ENCODE results near the gene KATNBL1.
"Not testable (repeated sequence)": the region's sequence is repeated elsewhere in the genome, so short reads cannot be mapped to it uniquely, and the experiment has no call there.

KATNBL1 gene

GRCh38 chr15:34203305-34203704 lies 6.6 kb downstream of the KATNBL1 start:
- TF ChIP-seq ZFX (IDR thresholded peaks at IDR 0.05; ENCODE audit: borderline replicate concordance) (no peak), CTCF (IDR thresholded peaks at IDR 0.05) (no peak)
- H3K27ac ChIP-seq, result no peak overlapping the region

- H3K27ac ChIP-seq, result not testable (repeated sequence)
- TF ChIP-seq CTCF (IDR thresholded peaks at IDR 0.05), result peak; percentile 35
These were observed 16.6 kb downstream of the KATNBL1 start for GRCh38 chr15:34193272-34193671.

GRCh38 chr15:34188711-34189110 lies 21.2 kb downstream of the KATNBL1 start:
- H3K27ac ChIP-seq, result no peak overlapping the region
- no peak for TF ChIP-seq CTCF (IDR thresholded peaks at IDR 0.05)
- no peak for TF ChIP-seq ZFX (IDR thresholded peaks at IDR 0.05; ENCODE audit: borderline replicate concordance)

GRCh38 chr15:34185666-34186065 lies 24.2 kb downstream of the KATNBL1 start:
- H3K27ac ChIP-seq, result no peak overlapping the region
- TF ChIP-seq ZFX (IDR thresholded peaks at IDR 0.05; ENCODE audit: borderline replicate concordance), result no peak
- no peak for TF ChIP-seq CTCF (IDR thresholded peaks at IDR 0.05)

GRCh38 chr15:34182942-34183341 lies 27.0 kb downstream of the KATNBL1 start:
- TF ChIP-seq ZFX (IDR thresholded peaks at IDR 0.05; ENCODE audit: borderline replicate concordance) (no peak), CTCF (IDR thresholded peaks at IDR 0.05) (no peak)

GRCh38 chr15:34179234-34179633 lies 30.7 kb downstream of the KATNBL1 start:
- TF ChIP-seq ZFX (IDR thresholded peaks at IDR 0.05; ENCODE audit: borderline replicate concordance), result no peak
- no peak for TF ChIP-seq CTCF (IDR thresholded peaks at IDR 0.05)
- no peak overlapping the region for H3K27ac ChIP-seq

More at GRCh38 chr15:34182942-34183341, 27.0 kb downstream of the KATNBL1 start:
- no peak overlapping the region for H3K27ac ChIP-seq

- H3K27ac ChIP-seq, result not testable (repeated sequence)
These were observed 43.8 kb downstream of the KATNBL1 start for GRCh38 chr15:34165987-34166573.

GRCh38 chr15:34161329-34161963 lies 48.5 kb downstream of the KATNBL1 start:
- TF ChIP-seq CTCF (IDR thresholded peaks at IDR 0.05) (no peak), ZFX (IDR thresholded peaks at IDR 0.05; ENCODE audit: borderline replicate concordance) (no peak)
- H3K27ac ChIP-seq, result no peak overlapping the region
